T-helper 2 cell treated with Interferon-gamma antibody and Interleukin-4, amounts not matched to agents 5 μg/mL and 100 μg/mL, for 36 hours (primary cell): ENCODE results near the gene ERCC6L2.

ENCODE experiments used
- DNase-seq: peaks from one replicate; pipeline ENCODE4 v3.0.0; 2021; ENCODE audit warnings: low spot score
- H3K27ac Mint-ChIP-seq: one replicate; pipeline ENCODE4 v1.8.0; 2021; ENCODE audit warnings: mild to moderate bottlenecking, mixed read lengths
- H3K27me3 Mint-ChIP-seq: one replicate; pipeline ENCODE4 v1.8.0; 2021; ENCODE audit warnings: low read depth, mixed read lengths
- H3K36me3 Mint-ChIP-seq: one replicate; pipeline ENCODE4 v1.8.0; 2021; ENCODE audit warnings: low read depth, mixed read lengths
- H3K4me1 Mint-ChIP-seq: one replicate; pipeline ENCODE4 v1.8.0; 2021; ENCODE audit warnings: low read depth, mixed read lengths
- H3K4me3 Mint-ChIP-seq: one replicate; pipeline ENCODE4 v1.8.0; 2022; ENCODE audit warnings: mild to moderate bottlenecking, moderate library complexity, mixed read lengths
- H3K9me3 Mint-ChIP-seq: one replicate; pipeline ENCODE4 v1.8.0; 2021; ENCODE audit warnings: mixed read lengths

The ERCC6L2 gene

GRCh38 chr9:95852059-95853032, 23.1 kb upstream of the ERCC6L2 start:
- Mint-ChIP-seq H3K36me3 (peaks cover 38% of the 10 kb centered on the region), H3K9me3 (peaks cover 16% of the 10 kb centered on the region), H3K27ac (peak overlapping the region; percentile 59), H3K4me3 (peak overlapping the region; percentile 33), H3K27me3 (no peaks in the 10 kb centered on the region), H3K4me1 (peaks cover 40% of the 10 kb centered on the region)
- peak; percentile 45 for DNase-seq

GRCh38 chr9:95854386-95855020, 21.0 kb upstream of the ERCC6L2 start:
- DNase-seq: no peak
- Mint-ChIP-seq H3K4me1 (peaks cover 52% of the 10 kb centered on the region), H3K36me3 (peaks cover 18% of the 10 kb centered on the region), H3K27me3 (no peaks in the 10 kb centered on the region), H3K4me3 (no peak overlapping the region), H3K9me3 (peaks cover under 1% of the 10 kb centered on the region), H3K27ac (no peak overlapping the region)

- Mint-ChIP-seq H3K27me3 (no peaks in the 10 kb centered on the region), H3K9me3 (no peaks in the 10 kb centered on the region), H3K27ac (peak overlapping the region; percentile 24), H3K4me1 (peaks cover 58% of the 10 kb centered on the region), H3K4me3 (no peak overlapping the region), H3K36me3 (peaks cover 10% of the 10 kb centered on the region)
- no peak for DNase-seq
Observed at GRCh38 chr9:95855961-95856360, 19.5 kb upstream of the ERCC6L2 start.

GRCh38 chr9:95857124-95857523, 18.4 kb upstream of the ERCC6L2 start:
- Mint-ChIP-seq H3K27me3 (no peaks in the 10 kb centered on the region), H3K4me1 (peaks cover 52% of the 10 kb centered on the region), H3K9me3 (peaks cover 7% of the 10 kb centered on the region), H3K36me3 (peaks cover 8% of the 10 kb centered on the region), H3K4me3 (no peak overlapping the region), H3K27ac (no peak overlapping the region)
- no peak for DNase-seq

- H3K4me1 Mint-ChIP-seq: peaks cover 45% of the 10 kb centered on the region
- DNase-seq: no peak
- H3K36me3 Mint-ChIP-seq: peaks cover 11% of the 10 kb centered on the region
- no peaks in the 10 kb centered on the region for H3K27me3 Mint-ChIP-seq
- no peak overlapping the region for H3K27ac Mint-ChIP-seq
- no peak overlapping the region for H3K4me3 Mint-ChIP-seq
- peaks cover 13% of the 10 kb centered on the region for H3K9me3 Mint-ChIP-seq
Observed at GRCh38 chr9:95857896-95858295, 17.6 kb upstream of the ERCC6L2 start.

GRCh38 chr9:95862343-95862742, 13.1 kb upstream of the ERCC6L2 start:
- Mint-ChIP-seq H3K4me1 (peaks cover 20% of the 10 kb centered on the region), H3K27me3 (no peaks in the 10 kb centered on the region), H3K9me3 (peaks cover 30% of the 10 kb centered on the region), H3K4me3 (no peak overlapping the region), H3K36me3 (peaks cover 22% of the 10 kb centered on the region), H3K27ac (no peak overlapping the region)
- DNase-seq: no peak

GRCh38 chr9:95864852-95865580, 10.5 kb upstream of the ERCC6L2 start:
- peaks cover 34% of the 10 kb centered on the region for H3K9me3 Mint-ChIP-seq
- H3K27me3 Mint-ChIP-seq: no peaks in the 10 kb centered on the region
- H3K27ac Mint-ChIP-seq: no peak overlapping the region
- peaks cover 32% of the 10 kb centered on the region for H3K36me3 Mint-ChIP-seq
- no peak overlapping the region for H3K4me3 Mint-ChIP-seq
- no peak for DNase-seq
- H3K4me1 Mint-ChIP-seq: peaks cover 4% of the 10 kb centered on the region

- Mint-ChIP-seq H3K4me1 (peaks cover 14% of the 10 kb centered on the region), H3K9me3 (peaks cover 17% of the 10 kb centered on the region), H3K36me3 (peaks cover 63% of the 10 kb centered on the region), H3K4me3 (no peak overlapping the region), H3K27ac (no peak overlapping the region), H3K27me3 (no peaks in the 10 kb centered on the region)
- no peak for DNase-seq
Observed at GRCh38 chr9:95870352-95870751, 5.1 kb upstream of the ERCC6L2 start.

- Mint-ChIP-seq H3K4me1 (peaks cover 14% of the 10 kb centered on the region), H3K36me3 (peaks cover 65% of the 10 kb centered on the region), H3K27ac (no peak overlapping the region), H3K27me3 (no peaks in the 10 kb centered on the region), H3K9me3 (peaks cover 17% of the 10 kb centered on the region), H3K4me3 (no peak overlapping the region)
- no peak for DNase-seq
Observed at GRCh38 chr9:95870906-95871305, 4.6 kb upstream of the ERCC6L2 start.

GRCh38 chr9:95874303-95874988, 1.0 kb upstream of the ERCC6L2 start:
- Mint-ChIP-seq H3K27ac (no peak overlapping the region), H3K27me3 (no peaks in the 10 kb centered on the region), H3K4me1 (peaks cover 29% of the 10 kb centered on the region), H3K36me3 (peaks cover 60% of the 10 kb centered on the region), H3K9me3 (peaks cover 16% of the 10 kb centered on the region), H3K4me3 (no peak overlapping the region)
- DNase-seq: no peak

- H3K27me3 Mint-ChIP-seq: no peaks in the 10 kb centered on the region
- DNase-seq: peak; percentile 67
- H3K36me3 Mint-ChIP-seq: peaks cover 56% of the 10 kb centered on the region
- no peak overlapping the region for H3K27ac Mint-ChIP-seq
- peaks cover 13% of the 10 kb centered on the region for H3K9me3 Mint-ChIP-seq
- H3K4me3 Mint-ChIP-seq: no peak overlapping the region
- peaks cover 32% of the 10 kb centered on the region for H3K4me1 Mint-ChIP-seq
Observed at GRCh38 chr9:95874989-95875304, 544 bp upstream of the ERCC6L2 start.

GRCh38 chr9:95876138-95876444, 600 bp downstream of the ERCC6L2 start:
- Mint-ChIP-seq H3K36me3 (peaks cover 49% of the 10 kb centered on the region), H3K27me3 (no peaks in the 10 kb centered on the region), H3K27ac (no peak overlapping the region), H3K4me3 (no peak overlapping the region), H3K9me3 (peaks cover 4% of the 10 kb centered on the region), H3K4me1 (peaks cover 36% of the 10 kb centered on the region)
- DNase-seq: no peak

GRCh38 chr9:95876595-95876994, 1.1 kb downstream of the ERCC6L2 start:
- Mint-ChIP-seq H3K27ac (no peak overlapping the region), H3K36me3 (peaks cover 44% of the 10 kb centered on the region), H3K9me3 (peaks cover 4% of the 10 kb centered on the region), H3K4me1 (peaks cover 36% of the 10 kb centered on the region), H3K4me3 (no peak overlapping the region), H3K27me3 (no peaks in the 10 kb centered on the region)
- DNase-seq: no peak
